Neural cell (in vitro differentiated cells): ENCODE data around the gene STAC3.

ENCODE experiments used
- MXI1 ChIP-seq: fragments of 450-650 bp; conservative IDR thresholded peaks from 2 replicates; pipeline ENCODE4 v1.6.1; 2014; ENCODE audit warnings: antibody characterized with exemption, mild to moderate bottlenecking; ENCODE audit not compliant: poor library complexity, severe bottlenecking
- TF ChIP-seq, protein P1 (sequence below): fragments of 450-650 bp; IDR thresholded peaks from 2 replicates; pipeline ENCODE4 v1.5.1; 2014; ENCODE audit warnings: antibody characterized with exemption, mild to moderate bottlenecking, moderate library complexity; ENCODE audit not compliant: poor library complexity, severe bottlenecking
- TF ChIP-seq, protein P2 (sequence below): IDR thresholded peaks from 2 replicates; pipeline ENCODE4 v1.6.1; 2012; ENCODE audit warnings: borderline replicate concordance

DNA sequence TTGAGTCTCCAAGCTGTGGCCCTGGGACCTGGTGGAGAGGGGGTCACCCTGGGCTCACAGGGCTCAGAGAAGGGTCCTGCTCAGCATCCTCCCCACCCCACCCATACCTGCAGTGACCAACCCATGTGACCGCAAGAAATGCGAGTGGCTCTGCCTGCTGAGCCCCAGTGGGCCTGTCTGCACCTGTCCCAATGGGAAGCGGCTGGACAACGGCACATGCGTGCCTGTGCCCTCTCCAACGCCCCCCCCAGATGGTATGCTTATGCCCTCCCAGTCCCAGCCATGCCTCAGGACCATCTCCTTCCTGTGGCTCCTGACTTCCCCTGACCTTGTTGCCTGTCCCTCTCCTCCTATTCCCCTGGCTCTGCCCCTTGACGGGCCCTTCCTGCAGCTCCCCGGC is 41.1 kb downstream of the STAC3 start:
- TF ChIP-seq, protein P1, sequence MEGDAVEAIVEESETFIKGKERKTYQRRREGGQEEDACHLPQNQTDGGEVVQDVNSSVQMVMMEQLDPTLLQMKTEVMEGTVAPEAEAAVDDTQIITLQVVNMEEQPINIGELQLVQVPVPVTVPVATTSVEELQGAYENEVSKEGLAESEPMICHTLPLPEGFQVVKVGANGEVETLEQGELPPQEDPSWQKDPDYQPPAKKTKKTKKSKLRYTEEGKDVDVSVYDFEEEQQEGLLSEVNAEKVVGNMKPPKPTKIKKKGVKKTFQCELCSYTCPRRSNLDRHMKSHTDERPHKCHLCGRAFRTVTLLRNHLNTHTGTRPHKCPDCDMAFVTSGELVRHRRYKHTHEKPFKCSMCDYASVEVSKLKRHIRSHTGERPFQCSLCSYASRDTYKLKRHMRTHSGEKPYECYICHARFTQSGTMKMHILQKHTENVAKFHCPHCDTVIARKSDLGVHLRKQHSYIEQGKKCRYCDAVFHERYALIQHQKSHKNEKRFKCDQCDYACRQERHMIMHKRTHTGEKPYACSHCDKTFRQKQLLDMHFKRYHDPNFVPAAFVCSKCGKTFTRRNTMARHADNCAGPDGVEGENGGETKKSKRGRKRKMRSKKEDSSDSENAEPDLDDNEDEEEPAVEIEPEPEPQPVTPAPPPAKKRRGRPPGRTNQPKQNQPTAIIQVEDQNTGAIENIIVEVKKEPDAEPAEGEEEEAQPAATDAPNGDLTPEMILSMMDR: no peak
- TF ChIP-seq, protein P2, sequence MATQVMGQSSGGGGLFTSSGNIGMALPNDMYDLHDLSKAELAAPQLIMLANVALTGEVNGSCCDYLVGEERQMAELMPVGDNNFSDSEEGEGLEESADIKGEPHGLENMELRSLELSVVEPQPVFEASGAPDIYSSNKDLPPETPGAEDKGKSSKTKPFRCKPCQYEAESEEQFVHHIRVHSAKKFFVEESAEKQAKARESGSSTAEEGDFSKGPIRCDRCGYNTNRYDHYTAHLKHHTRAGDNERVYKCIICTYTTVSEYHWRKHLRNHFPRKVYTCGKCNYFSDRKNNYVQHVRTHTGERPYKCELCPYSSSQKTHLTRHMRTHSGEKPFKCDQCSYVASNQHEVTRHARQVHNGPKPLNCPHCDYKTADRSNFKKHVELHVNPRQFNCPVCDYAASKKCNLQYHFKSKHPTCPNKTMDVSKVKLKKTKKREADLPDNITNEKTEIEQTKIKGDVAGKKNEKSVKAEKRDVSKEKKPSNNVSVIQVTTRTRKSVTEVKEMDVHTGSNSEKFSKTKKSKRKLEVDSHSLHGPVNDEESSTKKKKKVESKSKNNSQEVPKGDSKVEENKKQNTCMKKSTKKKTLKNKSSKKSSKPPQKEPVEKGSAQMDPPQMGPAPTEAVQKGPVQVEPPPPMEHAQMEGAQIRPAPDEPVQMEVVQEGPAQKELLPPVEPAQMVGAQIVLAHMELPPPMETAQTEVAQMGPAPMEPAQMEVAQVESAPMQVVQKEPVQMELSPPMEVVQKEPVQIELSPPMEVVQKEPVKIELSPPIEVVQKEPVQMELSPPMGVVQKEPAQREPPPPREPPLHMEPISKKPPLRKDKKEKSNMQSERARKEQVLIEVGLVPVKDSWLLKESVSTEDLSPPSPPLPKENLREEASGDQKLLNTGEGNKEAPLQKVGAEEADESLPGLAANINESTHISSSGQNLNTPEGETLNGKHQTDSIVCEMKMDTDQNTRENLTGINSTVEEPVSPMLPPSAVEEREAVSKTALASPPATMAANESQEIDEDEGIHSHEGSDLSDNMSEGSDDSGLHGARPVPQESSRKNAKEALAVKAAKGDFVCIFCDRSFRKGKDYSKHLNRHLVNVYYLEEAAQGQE: no peak
- TF ChIP-seq MXI1: no peak
